ENCODE measurements around the gene FBXL16. TPM values are rescaled to one million over a fixed set of nuclear protein-coding genes. Genes with fewer than 3 reads are reported as not detected.

Gene FBXL16
- total and polyA plus RNA-seq, 11 donors: 0.03 to 1.00 (median 0.59) TPM; not detected in 6

GRCh38 chr16:739560-740458, 34.2 kb upstream of the FBXL16 start:
- ATAC-seq: no peak

GRCh38 chr16:736936-737481, 31.4 kb upstream of the FBXL16 start:
- peaks cover 0 to 67% (median 58%) of the 10 kb centered on the region in 9 donors for H3K36me3 ChIP-seq
- ATAC-seq (no peak), DNase-seq (no peak)
- peaks cover 4 to 18% (median 12%) of the 10 kb centered on the region in 12 donors for H3K4me1 ChIP-seq
- no peak overlapping the region for H3K27ac ChIP-seq
- H3K4me3 ChIP-seq: no peak overlapping the region
- intact Hi-C loops (cut with DNase I): no loop called here
- WGBS, 4 donors: 95 to 100% (median 96%) methylated on average over 8 to 29 of the region's 29 CpGs
- H3K27me3 ChIP-seq: peaks cover 0 to 3% (median 0%) of the 10 kb centered on the region in 9 donors
- no peak for TF ChIP-seq POLR2A (IDR thresholded peaks at IDR 0.05)
- no peak for TF ChIP-seq CTCF (IDR thresholded peaks at IDR 0.05)
- no peaks in the 10 kb centered on the region for H3K9me3 ChIP-seq

More at GRCh38 chr16:739560-740458, 34.2 kb upstream of the FBXL16 start:
- intact Hi-C loops (cut with DNase I): loop anchor here in 2 of 10 donors (2.0 kb wide), 1 partner anchor 29 kb away; no protein-coding TSS in a partner anchor
- H3K27me3 ChIP-seq: peaks cover 0 to 21% (median 0%) of the 10 kb centered on the region in 9 donors
- TF ChIP-seq CTCF (IDR thresholded peaks at IDR 0.05): no peak
- no peak for TF ChIP-seq POLR2A (IDR thresholded peaks at IDR 0.05)
- peak overlapping the region in 5 of 12 donors; percentile 82 to 90 (median 85) for H3K27ac ChIP-seq
- 44 to 47% (median 45%) methylated on average over 35 to 38 of the region's 38 CpGs for WGBS, 4 donors
- H3K36me3 ChIP-seq: peaks cover 0 to 39% (median 33%) of the 10 kb centered on the region in 9 donors
- H3K4me1 ChIP-seq: peaks cover 4 to 18% (median 12%) of the 10 kb centered on the region in 12 donors
- H3K9me3 ChIP-seq: no peaks in the 10 kb centered on the region
- peak in 1 of 5 donors; percentile 8 for DNase-seq
- H3K4me3 ChIP-seq: peak overlapping the region; percentile 76 to 100 (median 97)

GRCh38 chr16:735982-736453, 30.4 kb upstream of the FBXL16 start:
- Histone ChIP-seq H3K4me3 (no peak overlapping the region), H3K9me3 (no peaks in the 10 kb centered on the region), H3K36me3 (peaks cover 0 to 76% (median 65%) of the 10 kb centered on the region in 9 donors), H3K27me3 (no peaks in the 10 kb centered on the region), H3K4me1 (peaks cover 4 to 14% (median 9%) of the 10 kb centered on the region in 12 donors), H3K27ac (no peak overlapping the region)
- intact Hi-C loops (cut with DNase I): no loop called here
- 87 to 93% (median 91%) methylated on average over 13 of the region's 13 CpGs for whole genome bisulfite sequencing, 4 donors
- DNase-seq (no peak), ATAC-seq (no peak)
- TF ChIP-seq POLR2A (IDR thresholded peaks at IDR 0.05) (no peak), CTCF (IDR thresholded peaks at IDR 0.05) (no peak)
